ENCODE measurements around the gene RFPL4A.

Gene RFPL4A

GRCh38 chr19:55809381-55810058 lies 50.6 kb downstream of the RFPL4A start:
- DNase-seq, result no peak

GRCh38 chr19:55811340-55811739 lies 52.4 kb downstream of the RFPL4A start:
- DNase-seq, result no peak

DNA sequence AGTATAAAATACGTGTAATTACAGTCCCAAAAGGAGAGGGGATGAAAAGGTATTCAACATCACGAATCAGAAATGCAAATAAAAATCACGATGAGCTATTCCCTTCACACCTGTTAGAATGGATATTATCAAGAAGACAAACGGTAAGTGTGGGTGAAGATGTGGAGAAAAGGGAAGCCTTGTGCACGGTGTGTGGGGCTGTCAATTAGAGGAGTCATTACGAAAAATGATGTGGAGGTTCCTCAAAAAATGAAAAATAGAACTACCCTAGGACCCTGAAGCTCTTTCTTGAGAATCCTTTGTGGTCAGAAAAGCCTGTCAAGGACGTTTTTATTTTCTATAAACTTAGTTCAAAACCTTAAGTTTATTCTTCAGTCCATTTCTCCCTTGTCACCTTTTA lies 53.6 kb downstream of the RFPL4A start:
- DNase-seq, result no peak

Measured in GOT3 (cell line).